K562 (cell line): ENCODE measurements around the gene TSHZ1. TPM values are rescaled to one million over a fixed set of nuclear protein-coding genes. Genes with fewer than 3 reads are reported as not detected.

Experiments used
- ATAC-seq: fragments of 200-7000 bp; cut with Tn5 transposase; 3 replicates; pipeline ENCODE4 v1.9.1; 2020; ENCODE audit warnings: moderate library complexity
- BruUV-seq: library from RNA; stranded (reverse); fragments of 400-500 nt; replicated peaks from 2 replicates; lab custom pipeline; 2021; lab: Mats Ljungman, UMichigan
- CTCF ChIA-PET: fragments of 300-600 bp; formaldehyde crosslinking; extraction: SDS; loops from one replicate; lab custom pipeline; 2021; ENCODE audit warnings: low intra/inter-chr PET ratio; lab: Yijun Ruan, JAX
- POLR2A ChIA-PET: fragments of 300-600, 350-650 bp; sonication (Branson Sonifier 250); formaldehyde crosslinking; extraction: SDS; loops from one replicate; lab custom pipeline; 2021; ENCODE audit warnings: antibody characterized with exemption, inconsistent platforms; lab: Yijun Ruan, JAX
- DNase-seq, 4 experiments: peaks; one replicate each; pipeline versions ENCODE4 v3.0.0 to v3.0.0-alpha.2; 2011 to 2018; ENCODE audit warnings: low spot score in 3 of 4, mixed read lengths in 3 of 4; ENCODE audit errors: extremely low read depth in 1 of 4
- FAIRE-seq: peaks from 2 replicates; lab custom pipeline; 2011; peaks lifted over from hg19 to GRCh38; lab: Jason Lieb, UNC
- H2AFZ ChIP-seq: 2 replicates; pipeline ENCODE4 v1.6.0; 2011; ENCODE audit warnings: low read depth, low read length, control low read depth, inconsistent platforms
- H3K27ac ChIP-seq: fragments of 200-600 bp; 3 replicates; pipeline ENCODE4 v1.8.0; 2011; ENCODE audit warnings: low read depth, mild to moderate bottlenecking, control low read depth, inconsistent platforms, low read length, moderate library complexity, mixed read lengths; ENCODE audit errors: extremely low read depth
- H3K27me3 ChIP-seq, 2 experiments: fragments of 300-600 bp in 1 of 2; 2 replicates in 1 of 2; 3 replicates in 1 of 2; pipeline versions ENCODE4 v1.6.0 to v1.8.0; 2011; ENCODE audit warnings: inconsistent platforms in 2 of 2, low read length in 2 of 2, mild to moderate bottlenecking in 1 of 2, mixed read lengths in 1 of 2, moderate library complexity in 1 of 2; ENCODE audit not compliant: control insufficient read depth in 2 of 2, insufficient read depth in 2 of 2
- H3K36me3 ChIP-seq: fragments of 300-600 bp; 3 replicates; pipeline ENCODE4 v1.8.0; 2011; ENCODE audit warnings: mild to moderate bottlenecking, low read length, inconsistent platforms; ENCODE audit not compliant: control insufficient read depth, insufficient read depth
- H3K4me1 ChIP-seq, 2 experiments: fragments of 200-600 bp in 1 of 2; replicated peaks in 1 of 2; 2 replicates in 1 of 2; 3 replicates in 1 of 2; pipeline versions ENCODE4 v1.5.1 to v1.8.0; 2011; ENCODE audit warnings: inconsistent platforms in 2 of 2, low read length in 2 of 2, mild to moderate bottlenecking in 1 of 2, mixed read lengths in 1 of 2, moderate library complexity in 1 of 2; ENCODE audit not compliant: control insufficient read depth in 2 of 2, insufficient read depth in 2 of 2
- H3K4me2 ChIP-seq: 2 replicates; pipeline ENCODE4 v1.6.1; 2011; ENCODE audit warnings: low read length, control low read depth, inconsistent platforms, mixed read lengths; ENCODE audit not compliant: insufficient read depth
- H3K4me3 ChIP-seq: fragments of 200-600 bp; sonication (generic), shearing (Covaris generic); 2 replicates; pipeline ENCODE4 v1.5.1; 2016; ENCODE audit warnings: control low read depth, inconsistent platforms
- H3K79me2 ChIP-seq: fragments of 200-600 bp; 3 replicates; pipeline ENCODE4 v1.8.0; 2011; ENCODE audit warnings: low read length, inconsistent platforms; ENCODE audit not compliant: control insufficient read depth, insufficient read depth
- H3K9ac ChIP-seq, 2 experiments: 2 replicates each; pipeline versions ENCODE4 v1.6.0 to v1.6.1; 2011; ENCODE audit warnings: low read depth in 2 of 2, low read length in 2 of 2, control low read depth in 1 of 2, inconsistent platforms in 1 of 2, mild to moderate bottlenecking in 1 of 2, mixed read lengths in 1 of 2; ENCODE audit not compliant: insufficient read depth in 1 of 2
- H3K9me1 ChIP-seq: one replicate; pipeline ENCODE4 v1.6.0; 2011; ENCODE audit warnings: inconsistent platforms, mild to moderate bottlenecking, low read length, moderate library complexity; ENCODE audit not compliant: control insufficient read depth, insufficient read depth
- H3K9me3 ChIP-seq: replicated peaks from 2 replicates; pipeline ENCODE4 v1.5.1; 2011; ENCODE audit warnings: low read depth, low read length, inconsistent platforms; ENCODE audit not compliant: control insufficient read depth, insufficient read depth
- H4K20me1 ChIP-seq: replicated peaks from 2 replicates; pipeline ENCODE4 v1.6.1; 2011; ENCODE audit warnings: low read length, inconsistent platforms, mixed read lengths; ENCODE audit not compliant: control insufficient read depth, insufficient read depth
- BRD4 ChIP-seq: fragments of 200-600 bp; sonication (generic); IDR thresholded peaks from 2 replicates; pipeline ENCODE4 v1.6.1; 2017; ENCODE audit warnings: inconsistent platforms
- CCAR2 ChIP-seq: fragments of 200-400 bp; formaldehyde crosslinking; IDR thresholded peaks from 2 replicates; pipeline ENCODE4 v1.6.1; 2017; ENCODE audit warnings: mild to moderate bottlenecking, low read depth, low read length
- DNMT1 ChIP-seq: fragments of 450-650 bp; IDR thresholded peaks from 2 replicates; pipeline ENCODE4 v1.6.1; 2016; ENCODE audit warnings: antibody characterized with exemption, mild to moderate bottlenecking
- GATAD2B ChIP-seq: fragments of 450-650 bp; IDR thresholded peaks from 2 replicates; pipeline ENCODE4 v1.6.1; 2017; ENCODE audit warnings: mild to moderate bottlenecking, borderline replicate concordance
- KDM1A ChIP-seq, 2 experiments: fragments of 450-650 bp; IDR thresholded peaks; 2 replicates each; pipeline ENCODE4 v1.6.1; 2016; ENCODE audit warnings: mild to moderate bottlenecking in 2 of 2
- MTA2 ChIP-seq: fragments of 450-650 bp; IDR thresholded peaks from 2 replicates; pipeline ENCODE4 v1.6.1; 2016; ENCODE audit warnings: low read depth
- NCOA4 ChIP-seq: fragments of 450-650 bp; IDR thresholded peaks from 2 replicates; pipeline ENCODE4 v1.6.1; 2018; ENCODE audit warnings: mild to moderate bottlenecking; ENCODE audit not compliant: partially characterized antibody
- POU5F1 ChIP-seq: fragments of 150-350 bp; IDR thresholded peaks from 2 replicates; pipeline ENCODE4 v1.6.1; 2014; ENCODE audit warnings: borderline replicate concordance, low read length, low read depth, mild to moderate bottlenecking; ENCODE audit not compliant: partially characterized antibody
- SRF ChIP-seq, 2 experiments: fragments of 250-450, 450-650 bp in 1 of 2; sonication (Bioruptor Pico) in 1 of 2; sonication (generic) in 1 of 2; formaldehyde crosslinking; IDR thresholded peaks; 2 replicates each; pipeline versions ENCODE4 v1.5.0 to v1.5.1; 2020 to 2022; ENCODE audit warnings: mild to moderate bottlenecking in 1 of 2, missing genetic modification reagents in 1 of 2
- TCFL5 ChIP-seq: fragments of 250-450 bp; sonication (Bioruptor Pico); conservative IDR thresholded peaks from 2 replicates; pipeline ENCODE4 v1.6.1; 2021; ENCODE audit warnings: mild to moderate bottlenecking, moderate library complexity, matching md5 sums
- TGIF2 ChIP-seq: sonication (generic); formaldehyde crosslinking; IDR thresholded peaks from 2 replicates; pipeline ENCODE4 v1.8.1; 2022; ENCODE audit warnings: mild to moderate bottlenecking, missing genetic modification reagents, moderate library complexity
- ZBTB5 ChIP-seq: fragments of 450-650 bp; IDR thresholded peaks from 2 replicates; pipeline ENCODE4 v1.6.1; 2017; ENCODE audit warnings: antibody characterized with exemption
- ZNF584 ChIP-seq: fragments of 200-800 bp; sonication (Bioruptor generic); IDR thresholded peaks from 2 replicates; pipeline ENCODE4 v1.6.1; 2016; ENCODE audit warnings: low read depth, mild to moderate bottlenecking, missing genetic modification characterization, missing compliant biosample characterization
- WGBS: fragments of 100-300 bp; shearing (Covaris generic); methylation state at CpG from one replicate; pipeline ENCODE4 v1.1.6; 2016; ENCODE audit warnings: low coverage, mixed read lengths; ENCODE audit not compliant: insufficient coverage; ENCODE audit errors: missing lambda C conversion rate; 5-methylcytosine and 5-hydroxymethylcytosine counted together
- in situ Hi-C: fragments of 300-500 bp; cut with MboI; formaldehyde crosslinking; loops from 4 replicates; pipeline ENCODE4 v1.15.0; 2018; ENCODE audit warnings: inconsistent platforms, mixed read lengths
- intact Hi-C: fragments of 100-400 bp; cut with micrococcal nuclease; formaldehyde crosslinking; loops from 2 replicates; pipeline ENCODE4 v1.14.2; 2022
- polyA plus RNA-seq, 8 experiments: library from polyadenylated mRNA; depleted of rRNA in 4 of 8; stranded (reverse) in 5 of 8; unstranded in 3 of 8; fragments of >200 nt; fragmentation: Nextera tagmentation in 2 of 8; fragmentation: Illumina TruSeq in 1 of 8; extraction: Ambion mirVana in 2 of 8; extraction: Trizol in 1 of 8; gene quantifications; 2 replicates each; pipeline versions ENCODE4 v1.2.1 to v1.2.3, GENCODE V29; 2011 to 2014; ENCODE audit warnings: inconsistent platforms in 1 of 8, missing spikeins in 1 of 8
- total RNA-seq, 7 experiments: library from RNA; depleted of rRNA in 6 of 7; stranded (reverse); fragments of >200 nt in 6 of 7; fragmentation: Illumina TruSeq in 2 of 7; extraction: Trizol in 2 of 7; gene quantifications; 2 replicates each; pipeline versions ENCODE4 v1.2.1 to v1.2.3, GENCODE V29; 2011 to 2021; ENCODE audit warnings: low replicate concordance in 1 of 7
- TF ChIP-seq, protein P1 (sequence below), 2 experiments: fragments of 450-650 bp; formaldehyde crosslinking in 1 of 2; IDR thresholded peaks; 2 replicates each; pipeline versions ENCODE4 v1.4.0 to v1.6.1; 2014 to 2020; ENCODE audit warnings: mild to moderate bottlenecking in 2 of 2, borderline replicate concordance in 1 of 2, low read depth in 1 of 2

Gene TSHZ1
- total and polyA plus RNA-seq, 9 of the 15 experiments (the other 6 are each of a cell fraction or from before 2014, with no cell fraction given) = 1.1 to 7.2 (median 2.7) TPM

DNA sequence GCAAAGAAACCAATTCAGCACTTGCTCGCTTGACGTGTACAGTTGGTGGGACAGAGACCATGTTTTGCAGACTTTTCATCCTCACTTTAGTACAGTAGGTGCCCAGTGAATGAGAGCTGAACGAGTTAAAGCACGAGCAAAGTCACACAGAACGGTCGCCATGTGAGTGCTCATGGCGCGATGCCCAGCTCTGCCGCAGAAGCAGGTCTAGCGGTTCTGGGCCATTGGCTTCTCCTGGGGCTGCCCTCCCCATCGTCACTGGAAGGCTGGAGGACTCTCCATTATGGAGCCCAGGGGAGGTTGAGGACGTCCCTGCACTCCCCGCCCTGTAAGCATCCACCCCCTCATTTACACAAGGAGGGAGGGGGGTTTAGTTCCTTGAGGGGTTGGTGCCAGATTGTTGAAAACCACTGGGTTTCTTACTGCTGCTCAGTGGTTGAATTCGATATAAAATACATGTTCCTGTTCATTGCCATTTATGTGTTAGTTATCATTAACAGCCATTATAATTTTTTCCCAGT is 26.6 kb upstream of the TSHZ1 start:
- intact Hi-C loops = no loop called here
- H3K4me2 ChIP-seq = no peak overlapping the region
- TF ChIP-seq POU5F1 (no peak), KDM1A (IDR thresholded peaks at IDR 0.05) (no peak), NCOA4 (no peak), SRF (CRISPR knock-in tag; IDR thresholded peaks at IDR 0.05) (no peak), TGIF2 (CRISPR knock-in tag) (no peak), BRD4 (no peak), ZBTB5 (no peak), DNMT1 (no peak), CCAR2 (no peak), GATAD2B (no peak), MTA2 (no peak), TCFL5 (no peak), ZNF584 (CRISPR knock-in tag) (no peak)
- TF ChIP-seq, protein P1, sequence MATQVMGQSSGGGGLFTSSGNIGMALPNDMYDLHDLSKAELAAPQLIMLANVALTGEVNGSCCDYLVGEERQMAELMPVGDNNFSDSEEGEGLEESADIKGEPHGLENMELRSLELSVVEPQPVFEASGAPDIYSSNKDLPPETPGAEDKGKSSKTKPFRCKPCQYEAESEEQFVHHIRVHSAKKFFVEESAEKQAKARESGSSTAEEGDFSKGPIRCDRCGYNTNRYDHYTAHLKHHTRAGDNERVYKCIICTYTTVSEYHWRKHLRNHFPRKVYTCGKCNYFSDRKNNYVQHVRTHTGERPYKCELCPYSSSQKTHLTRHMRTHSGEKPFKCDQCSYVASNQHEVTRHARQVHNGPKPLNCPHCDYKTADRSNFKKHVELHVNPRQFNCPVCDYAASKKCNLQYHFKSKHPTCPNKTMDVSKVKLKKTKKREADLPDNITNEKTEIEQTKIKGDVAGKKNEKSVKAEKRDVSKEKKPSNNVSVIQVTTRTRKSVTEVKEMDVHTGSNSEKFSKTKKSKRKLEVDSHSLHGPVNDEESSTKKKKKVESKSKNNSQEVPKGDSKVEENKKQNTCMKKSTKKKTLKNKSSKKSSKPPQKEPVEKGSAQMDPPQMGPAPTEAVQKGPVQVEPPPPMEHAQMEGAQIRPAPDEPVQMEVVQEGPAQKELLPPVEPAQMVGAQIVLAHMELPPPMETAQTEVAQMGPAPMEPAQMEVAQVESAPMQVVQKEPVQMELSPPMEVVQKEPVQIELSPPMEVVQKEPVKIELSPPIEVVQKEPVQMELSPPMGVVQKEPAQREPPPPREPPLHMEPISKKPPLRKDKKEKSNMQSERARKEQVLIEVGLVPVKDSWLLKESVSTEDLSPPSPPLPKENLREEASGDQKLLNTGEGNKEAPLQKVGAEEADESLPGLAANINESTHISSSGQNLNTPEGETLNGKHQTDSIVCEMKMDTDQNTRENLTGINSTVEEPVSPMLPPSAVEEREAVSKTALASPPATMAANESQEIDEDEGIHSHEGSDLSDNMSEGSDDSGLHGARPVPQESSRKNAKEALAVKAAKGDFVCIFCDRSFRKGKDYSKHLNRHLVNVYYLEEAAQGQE (IDR thresholded peaks at IDR 0.05; ENCODE audit: borderline replicate concordance) = no peak
- TF ChIP-seq, protein P1 (CRISPR knock-in tag; IDR thresholded peaks at IDR 0.05; ENCODE audit: low read depth) = no peak

More for the DNA sequence above, 26.6 kb upstream of the TSHZ1 start:
- no peaks in the 10 kb centered on the region for H3K9me1 ChIP-seq
- no peak overlapping the region for H3K9ac ChIP-seq
- H3K4me1 ChIP-seq = no peaks in the 10 kb centered on the region
- H2AFZ ChIP-seq = no peak overlapping the region
- H3K9me3 ChIP-seq = no peaks in the 10 kb centered on the region
- no peaks in the 10 kb centered on the region for H3K79me2 ChIP-seq
- FAIRE-seq (no peak), DNase-seq (no peak), ATAC-seq (no peak)
- in situ Hi-C loops = no loop called here
- H3K36me3 ChIP-seq = no peaks in the 10 kb centered on the region
- no peak overlapping the region for H3K27ac ChIP-seq
- CTCF ChIA-PET = no interaction called here
- BruUV-seq = no TSS peak
- WGBS = 13% methylated on average over 12 of the region's 14 CpGs
- H3K27me3 ChIP-seq = peaks cover 4 to 22% of the 10 kb centered on the region in 2 experiments
- H4K20me1 ChIP-seq = no peaks in the 10 kb centered on the region
- H3K4me3 ChIP-seq = no peak overlapping the region
- POLR2A ChIA-PET = no interaction called here
